Pons (tissue), 1 donor: Measurements from ENCODE around the gene UBR2.
"Not testable (repeated sequence)": the region's sequence is repeated elsewhere in the genome, so short reads cannot be mapped to it uniquely, and the experiment has no call there.

Source experiments
- DNase-seq: peaks from one replicate; pipeline ENCODE4 v3.0.0-alpha.2; 2016; ENCODE audit warnings: low spot score

The UBR2 gene

DNA sequence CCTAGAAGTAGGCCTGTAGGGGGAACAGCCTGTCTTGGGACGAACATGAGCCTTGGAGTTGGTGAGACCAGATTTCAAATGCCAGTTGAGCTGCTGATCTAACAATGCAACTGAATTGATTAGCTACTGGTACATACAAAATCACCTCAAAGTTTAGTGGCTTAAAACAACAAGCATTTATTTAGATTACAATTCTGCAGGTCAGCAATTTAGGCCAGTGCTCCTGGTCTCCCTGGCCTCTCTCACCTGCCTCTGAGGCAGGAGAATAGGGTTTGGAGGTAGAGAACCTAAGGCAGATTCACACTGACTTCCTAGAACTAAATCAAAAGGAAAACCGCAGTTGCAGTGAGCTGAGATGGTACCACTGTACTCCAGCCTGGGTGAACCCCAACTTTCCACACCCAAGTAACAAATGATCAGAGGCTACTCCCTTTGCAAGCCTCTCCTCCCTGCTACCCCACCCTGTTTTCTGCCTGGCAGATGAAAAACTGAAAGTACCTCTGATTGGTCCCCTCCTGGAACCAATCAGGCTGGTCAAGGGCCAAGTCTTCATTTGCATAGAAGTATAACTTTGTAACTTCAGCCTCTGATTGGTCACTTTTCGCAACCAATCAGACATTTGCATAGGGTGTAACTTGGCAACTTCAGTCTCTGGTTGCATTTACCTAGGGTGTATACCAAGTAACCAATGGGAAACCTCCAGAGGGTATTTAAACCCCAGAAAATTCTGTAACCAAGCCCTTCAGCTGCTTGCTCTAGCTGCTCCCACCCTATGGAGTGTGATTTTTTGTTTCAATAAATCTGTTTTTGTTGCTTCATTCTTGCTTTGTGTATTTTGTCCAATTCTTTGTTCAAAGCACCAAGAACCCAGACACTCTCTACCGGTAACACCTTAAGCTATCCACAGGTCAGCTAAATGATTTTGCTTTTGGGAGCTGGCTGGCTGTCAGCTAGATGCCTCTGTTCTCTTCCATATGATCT is 8.1 kb upstream of the UBR2 start:
- no peak for DNase-seq

DNA sequence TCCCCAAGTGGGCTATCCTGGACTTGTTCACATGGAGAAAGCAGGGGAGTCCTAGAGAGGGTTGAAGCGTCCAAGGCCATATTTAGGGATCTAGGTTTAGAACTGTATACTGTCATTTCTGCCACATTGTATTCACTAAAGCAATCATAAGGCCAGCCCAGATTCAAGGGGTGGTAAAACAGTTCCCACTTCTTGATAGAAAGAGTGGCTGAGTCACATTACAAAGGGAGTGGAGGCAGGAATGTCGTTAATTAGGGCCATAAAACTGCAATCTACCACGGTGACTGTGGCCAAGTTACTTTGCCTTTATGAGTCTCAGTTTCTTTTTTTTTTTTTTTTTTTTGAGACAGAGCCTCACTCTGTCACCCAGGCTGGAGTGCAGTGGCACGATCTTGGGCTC is 7.4 kb upstream of the UBR2 start:
- no peak for DNase-seq

DNA sequence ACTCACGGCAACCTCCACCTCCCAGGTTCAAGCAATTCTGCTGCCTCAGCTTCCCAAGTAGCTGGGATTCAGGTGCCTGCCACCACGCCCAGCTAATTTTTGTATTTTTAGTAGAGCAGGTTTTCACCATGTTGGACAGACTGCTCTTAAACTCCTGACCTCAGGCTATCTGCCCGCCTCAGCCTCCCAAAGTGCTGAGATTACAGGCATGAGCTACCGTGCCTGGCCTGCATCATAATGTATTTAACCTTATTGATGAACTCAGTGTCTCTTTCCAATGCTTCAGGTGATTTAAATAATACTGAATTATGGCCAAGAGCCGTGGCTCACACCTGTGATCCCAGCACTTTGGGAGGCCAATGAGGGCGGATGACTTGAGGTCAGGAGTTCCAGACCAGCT is 4.6 kb upstream of the UBR2 start:
- DNase-seq, result not testable (repeated sequence)

DNA sequence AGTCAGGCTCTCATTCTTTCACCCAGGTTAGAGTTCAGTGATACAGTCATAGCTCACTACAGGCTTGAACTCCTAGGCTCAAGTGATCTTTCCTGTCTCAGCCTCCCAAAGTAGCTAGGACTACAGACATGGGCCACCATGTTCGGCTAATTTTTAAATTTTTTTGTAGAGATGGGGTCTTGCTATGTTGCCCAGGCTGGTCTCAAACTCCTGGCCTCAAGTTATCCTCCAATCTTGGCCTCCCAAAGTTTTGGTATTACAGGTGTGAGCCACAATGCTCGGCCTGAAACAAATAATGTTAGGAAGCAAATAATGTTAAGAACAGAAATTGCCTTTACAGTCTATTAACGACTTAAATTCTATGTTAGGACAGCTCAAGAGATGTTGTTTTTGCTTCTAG is 1.8 kb upstream of the UBR2 start:
- no peak for DNase-seq

DNA sequence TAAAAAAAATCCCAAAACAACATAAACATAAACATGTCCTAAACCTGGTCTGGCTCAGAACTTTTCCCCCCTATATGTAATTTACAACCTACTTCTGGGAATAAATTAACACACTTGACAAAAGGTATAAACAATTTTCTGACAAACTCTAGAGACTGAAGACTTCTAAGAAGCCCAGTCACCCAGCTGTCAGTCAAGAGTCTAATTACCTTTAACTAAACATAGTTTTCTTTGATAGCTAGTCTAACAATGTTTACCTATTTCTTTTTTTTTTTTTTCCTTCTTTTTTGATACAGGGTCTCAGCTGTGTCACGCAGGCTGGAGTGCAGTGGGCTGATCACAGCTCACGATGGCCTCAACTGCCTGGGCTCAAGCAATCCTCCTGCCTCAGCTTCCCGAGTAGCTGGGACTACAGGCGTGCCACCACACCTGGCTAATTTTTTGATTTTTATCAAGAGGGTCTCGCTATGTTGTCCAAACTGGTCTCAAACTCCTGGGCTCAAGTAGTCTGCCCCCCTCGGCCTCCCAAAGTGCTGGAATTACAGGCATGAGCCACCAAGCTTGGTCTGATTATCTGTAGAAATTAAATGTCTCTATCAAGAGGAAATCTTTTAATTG is 932 bp upstream of the UBR2 start:
- no peak for DNase-seq

DNA sequence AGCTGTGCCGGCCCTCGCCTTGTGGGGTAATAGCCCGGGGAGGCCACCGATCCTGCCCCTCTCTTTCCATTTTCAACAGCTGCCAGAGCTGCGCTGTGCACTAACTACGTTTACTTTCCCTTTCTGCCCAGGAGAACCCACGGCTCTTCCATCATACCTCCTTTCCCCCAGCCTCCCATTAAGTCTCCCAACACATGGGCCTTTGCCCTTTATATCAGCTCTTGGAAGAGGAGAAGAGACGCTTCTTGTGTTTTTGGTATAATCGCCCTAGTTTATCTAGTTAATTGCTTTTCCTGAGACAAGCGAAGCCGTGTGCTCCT is 637 bp downstream of the UBR2 start:
- peak; percentile 29 for DNase-seq

DNA sequence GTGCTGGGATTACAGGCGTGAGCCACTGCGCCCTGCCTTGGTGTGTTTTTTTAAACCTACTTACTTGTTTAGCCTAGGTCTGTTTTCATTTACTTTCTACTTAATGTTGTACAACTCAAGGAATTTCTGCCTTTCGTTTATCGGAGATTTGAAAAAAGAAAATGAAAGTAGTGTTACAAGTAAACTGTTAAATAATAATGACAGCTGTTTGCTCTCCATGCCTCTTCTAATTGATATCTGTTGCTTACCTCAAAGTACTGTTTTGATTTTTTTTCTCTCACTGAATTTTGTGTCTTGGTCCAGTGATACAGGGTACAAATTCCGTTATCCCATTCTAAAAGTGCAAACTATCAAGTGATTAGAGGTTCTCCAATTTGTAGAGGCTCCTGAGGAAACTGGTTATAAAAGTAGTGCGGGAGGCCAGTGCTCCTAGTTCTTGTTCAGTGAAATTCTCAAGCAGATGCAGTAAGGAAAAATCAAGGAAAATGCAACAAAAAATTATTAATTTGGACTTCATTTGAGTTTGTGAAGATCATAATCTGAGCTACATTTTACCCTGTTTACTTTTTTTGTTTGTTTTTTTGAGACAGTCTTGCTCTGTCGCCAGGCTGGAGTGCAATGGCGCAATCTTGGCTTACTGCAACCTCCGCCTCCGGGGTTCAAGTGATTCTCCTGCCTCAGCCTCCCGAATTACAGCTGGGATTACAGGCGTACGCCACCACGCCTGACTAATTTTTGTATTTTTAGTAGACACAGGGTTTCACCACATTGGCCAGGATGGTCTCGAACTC is 2.2 kb downstream of the UBR2 start:
- DNase-seq, result no peak

DNA sequence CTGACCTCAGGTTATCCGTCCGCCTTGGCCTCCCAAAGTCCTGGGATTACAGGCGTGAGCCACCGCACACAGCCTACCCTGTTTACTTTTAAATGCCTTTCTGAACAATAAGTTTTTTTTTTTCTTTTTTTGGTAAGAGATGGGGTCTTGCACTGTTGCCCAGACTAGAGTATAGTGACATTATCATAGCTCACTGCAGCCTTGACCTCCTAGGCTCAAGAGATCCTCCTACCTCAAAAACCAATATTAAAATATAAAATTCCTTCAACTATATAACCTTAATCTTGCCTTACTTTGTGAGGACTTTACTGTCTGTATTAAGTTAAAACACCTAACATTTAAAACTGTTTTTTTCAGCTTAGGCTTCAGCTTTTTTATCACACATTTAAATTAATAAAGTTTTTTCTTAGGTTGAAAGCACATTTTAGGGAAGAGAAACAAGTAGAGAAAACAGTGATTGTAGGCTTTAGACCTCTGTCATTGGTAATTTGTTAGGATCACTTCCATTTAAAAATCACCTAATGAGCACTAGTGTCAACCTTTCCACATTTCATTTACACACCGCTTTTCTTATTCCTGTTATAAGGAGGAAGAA is 2.9 kb downstream of the UBR2 start:
- DNase-seq, result no peak

DNA sequence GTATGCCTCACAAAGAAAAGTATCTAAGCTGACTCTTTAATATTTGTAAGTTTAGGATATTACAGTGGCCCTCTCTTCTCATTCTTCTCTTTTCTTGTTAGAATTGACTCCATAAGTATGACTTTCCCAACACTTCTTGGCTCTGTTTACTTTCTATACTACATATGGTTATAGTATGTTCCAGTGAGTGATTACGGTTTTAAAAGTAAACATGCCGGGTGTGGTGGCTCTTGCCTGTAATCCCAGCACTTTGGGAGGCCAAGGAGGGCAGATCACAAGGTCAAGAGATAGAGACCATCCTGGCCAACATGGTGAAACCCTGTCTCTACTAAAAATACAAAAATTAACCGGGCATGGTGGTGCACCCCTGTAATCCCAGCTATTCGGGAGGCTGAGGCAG is 3.4 kb downstream of the UBR2 start:
- DNase-seq, result not testable (repeated sequence)

DNA sequence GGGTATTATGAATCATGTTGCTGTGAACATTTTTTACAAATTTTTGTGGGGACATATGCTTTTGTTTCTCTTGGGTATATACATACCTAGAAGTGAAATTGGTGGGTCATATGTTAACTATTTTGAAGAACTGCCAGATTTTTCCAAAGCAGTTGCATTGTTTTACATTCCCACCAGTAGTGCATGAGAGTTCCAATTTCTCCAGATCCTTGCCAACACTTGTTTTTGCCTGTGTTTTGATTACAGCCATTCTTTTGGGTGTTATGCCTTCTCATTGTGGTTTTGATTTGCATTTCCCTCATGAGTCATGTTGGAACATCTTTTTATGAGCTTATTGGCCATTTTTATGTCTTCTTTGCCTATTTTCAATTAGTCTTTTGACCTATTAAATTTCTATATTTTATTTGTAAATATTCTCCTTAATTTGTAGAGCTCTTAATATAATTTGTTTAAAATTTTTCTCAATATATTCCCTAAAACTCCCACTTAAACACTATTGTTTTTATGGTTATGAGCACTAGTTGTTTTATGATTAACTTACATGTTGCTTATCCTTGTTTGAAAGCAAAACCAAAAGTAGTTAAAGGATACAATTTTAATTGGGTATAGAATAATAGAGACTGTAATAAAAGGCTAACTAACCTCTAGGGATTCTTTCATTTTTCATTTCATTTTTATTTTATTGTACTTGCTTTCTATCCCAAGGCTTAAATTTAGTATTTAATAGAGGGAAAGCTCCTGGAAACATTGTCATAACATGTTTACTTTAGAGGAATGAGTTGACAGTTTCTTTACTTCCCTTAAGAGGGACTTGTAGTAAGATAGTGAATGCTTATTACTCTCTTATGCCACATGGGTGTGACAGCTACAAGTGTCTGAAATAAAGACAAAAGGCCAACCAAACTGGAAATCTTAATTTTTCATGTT is 5.5 kb downstream of the UBR2 start:
- no peak for DNase-seq

DNA sequence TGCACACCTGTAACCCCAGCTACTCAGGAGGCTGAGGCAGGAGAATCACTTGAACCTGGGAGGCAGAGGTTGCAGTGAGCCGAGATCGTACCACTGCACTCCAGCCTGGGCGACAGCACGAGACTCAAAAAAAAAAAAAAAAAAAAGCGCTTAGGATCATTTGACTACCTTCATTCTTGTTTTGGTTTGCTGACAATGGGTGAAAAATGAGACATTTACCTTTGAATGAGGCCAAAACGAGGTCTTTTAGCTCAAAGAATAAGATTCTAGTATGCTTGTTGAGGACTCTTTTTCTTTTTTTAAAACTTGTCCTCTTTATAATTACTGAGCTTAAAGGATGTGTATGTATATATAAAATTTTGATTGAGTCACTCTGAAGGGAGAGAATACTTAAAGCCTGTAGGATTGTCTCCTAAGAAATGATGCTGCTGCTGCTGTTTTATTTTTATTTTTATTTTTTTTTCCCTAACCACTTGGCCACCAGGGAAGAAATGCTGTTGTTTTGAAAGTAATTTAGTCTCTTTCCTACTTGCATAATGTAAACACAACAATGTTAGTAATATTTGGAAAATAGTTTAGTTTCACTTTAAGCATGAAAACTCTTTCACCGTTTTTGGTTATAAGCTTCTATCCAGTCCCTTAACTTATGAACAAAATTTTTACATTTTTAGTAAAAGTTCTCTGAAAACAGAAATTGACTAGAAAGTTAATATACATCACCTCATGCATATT is 7.9 kb downstream of the UBR2 start:
- DNase-seq, result no peak

DNA sequence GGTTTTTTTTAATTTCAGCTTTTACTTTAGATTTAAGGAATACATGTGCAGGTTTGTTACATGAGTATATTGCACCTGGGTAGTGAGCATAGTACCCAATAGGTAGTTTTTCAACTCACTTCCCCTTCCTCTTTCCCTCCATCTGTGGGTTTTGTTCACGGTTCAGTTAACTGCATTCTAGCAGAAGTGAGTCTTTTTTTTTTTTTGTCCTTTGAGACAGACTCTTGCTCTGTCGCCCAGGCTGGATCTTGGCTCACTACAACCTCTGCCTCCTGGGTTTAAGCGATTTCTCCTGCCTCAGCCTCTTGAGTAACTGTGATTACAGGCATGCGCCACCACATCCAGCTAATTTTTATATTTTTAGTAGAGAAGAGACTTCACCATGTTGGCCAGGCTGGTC is 8.7 kb downstream of the UBR2 start:
- peak; percentile 30 for DNase-seq

DNA sequence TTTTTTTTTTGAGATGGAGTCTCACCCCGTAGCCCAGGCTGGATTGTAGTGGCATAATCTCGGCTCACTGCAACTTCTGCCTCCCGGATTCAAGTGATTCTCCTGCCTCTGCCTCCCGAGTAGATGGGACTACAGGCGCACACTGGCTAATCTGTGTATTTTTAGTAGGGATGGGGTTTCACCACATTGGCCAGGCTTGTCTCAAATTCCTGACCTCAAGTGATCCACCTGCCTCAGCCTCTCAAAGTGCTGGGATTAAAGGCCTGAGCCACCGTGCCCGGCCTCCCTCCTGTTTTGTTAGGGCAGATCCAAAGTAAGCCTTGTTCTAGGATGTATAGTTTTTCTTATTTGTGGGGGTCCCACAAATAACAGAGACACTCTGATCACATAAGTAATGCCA is 12.7 kb downstream of the UBR2 start:
- not testable (repeated sequence) for DNase-seq

DNA sequence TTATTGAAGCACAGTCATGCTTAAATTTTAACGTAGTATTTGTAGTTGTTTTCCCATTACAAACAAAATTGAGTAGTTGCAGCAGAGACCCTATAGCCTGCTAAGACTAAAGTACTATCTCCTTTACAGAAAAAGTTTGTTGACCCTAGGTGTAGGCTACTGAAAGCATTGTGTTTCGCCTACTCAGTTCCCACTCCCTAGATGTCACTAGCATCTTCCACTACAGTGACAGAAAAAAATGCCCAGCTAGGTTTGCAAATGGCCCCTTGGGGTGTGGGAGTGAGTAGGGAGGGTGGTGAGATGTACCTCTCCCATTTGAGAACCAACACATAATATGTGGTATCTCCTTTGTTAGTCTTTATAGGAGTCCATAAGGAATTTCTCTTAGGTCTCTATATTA is 34.5 kb downstream of the UBR2 start:
- DNase-seq, result no peak

DNA sequence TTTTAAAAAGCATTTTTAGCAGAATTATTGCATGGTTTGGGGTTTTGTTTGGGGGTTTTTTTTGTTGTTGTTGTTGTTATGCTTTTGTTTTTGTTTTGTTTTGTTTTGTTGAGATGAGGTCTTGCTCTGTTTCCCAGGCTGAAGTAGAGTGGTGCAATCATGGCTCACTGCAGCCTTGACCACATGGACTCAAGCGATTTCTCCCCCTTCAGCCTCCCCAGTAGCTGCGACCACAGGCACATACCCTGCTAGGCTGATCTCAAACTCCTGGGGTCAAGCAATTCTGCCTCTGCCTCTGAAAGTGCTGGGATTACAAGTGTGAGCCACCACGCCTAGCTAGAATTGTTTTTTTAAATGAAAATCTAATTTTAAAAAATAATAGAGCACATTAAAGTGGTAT is 35.7 kb downstream of the UBR2 start:
- no peak for DNase-seq

DNA sequence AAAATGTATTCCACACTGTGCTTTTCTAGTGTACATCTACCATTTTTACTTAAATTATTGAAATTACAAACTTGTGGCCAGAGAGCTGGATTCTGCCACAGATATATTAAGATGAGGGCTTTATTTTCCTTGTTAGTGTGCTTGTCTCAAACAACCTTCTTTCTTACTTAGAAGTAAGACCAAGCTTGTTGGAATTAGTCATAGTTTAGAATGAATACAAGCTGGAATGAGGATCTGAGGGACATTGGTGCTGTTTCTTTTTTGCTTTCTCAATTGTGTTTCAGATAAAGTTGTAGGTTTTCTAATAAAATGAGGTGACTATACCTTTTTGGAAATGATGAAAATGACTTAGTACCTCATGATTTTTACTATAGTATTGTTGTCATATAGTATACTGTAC is 40.3 kb downstream of the UBR2 start:
- no peak for DNase-seq

DNA sequence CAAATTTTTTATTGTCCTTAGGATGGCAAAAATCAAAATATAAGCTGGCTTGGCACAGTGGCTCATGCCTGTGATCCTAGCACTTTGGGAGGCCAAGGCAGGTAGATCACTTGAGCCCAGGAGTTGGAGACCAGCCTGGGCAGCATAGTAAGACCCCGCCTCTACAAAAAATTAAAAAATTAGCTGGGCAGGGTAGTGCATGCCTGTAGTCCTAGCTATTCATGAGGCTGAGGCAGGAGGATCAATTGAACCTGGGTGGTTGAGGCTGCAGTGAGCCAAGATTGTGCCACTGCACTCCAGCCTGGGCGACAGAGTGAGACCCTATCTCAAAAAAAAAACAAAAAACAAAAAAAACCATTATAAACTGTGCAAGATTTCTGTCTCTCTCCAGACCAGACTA is 40.9 kb downstream of the UBR2 start:
- not testable (repeated sequence) for DNase-seq

DNA sequence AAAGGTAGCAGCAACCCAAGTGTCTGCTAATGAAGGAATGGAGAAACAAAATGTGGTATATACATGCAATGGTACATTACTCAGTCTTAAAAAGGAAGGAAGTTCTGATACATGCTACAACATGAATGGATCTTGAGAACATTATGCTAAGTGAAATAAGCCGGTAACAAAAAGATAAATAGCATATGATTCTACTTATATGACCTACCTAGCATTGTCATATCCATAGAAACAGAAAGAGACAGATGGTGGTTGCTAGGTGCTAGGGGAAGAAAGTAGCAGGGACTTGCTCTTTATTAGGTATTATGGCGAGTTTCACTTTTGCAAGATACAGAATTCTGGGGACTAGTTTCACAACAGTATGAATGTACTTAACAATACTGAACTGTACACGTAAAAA is 46.6 kb downstream of the UBR2 start:
- no peak for DNase-seq

DNA sequence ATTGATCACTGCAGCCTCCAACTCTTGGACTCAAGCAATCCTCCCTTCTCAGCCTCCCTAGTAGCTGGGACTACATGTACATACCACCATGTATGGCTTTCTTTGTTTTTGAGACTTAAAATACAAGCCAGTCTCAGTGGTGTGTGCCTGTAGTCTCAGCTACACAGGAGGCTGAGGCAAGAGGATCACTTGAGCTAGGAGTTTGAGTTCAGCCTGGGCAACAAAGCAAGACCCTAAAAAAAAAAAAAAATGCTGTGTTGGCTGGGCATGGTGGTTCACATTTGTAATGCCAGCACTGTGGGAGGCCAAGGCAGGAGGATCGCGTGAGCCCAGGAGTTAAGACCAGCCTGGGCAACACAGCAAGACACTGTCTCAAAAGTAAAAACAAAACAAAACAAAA is 51.7 kb downstream of the UBR2 start:
- DNase-seq, result no peak

DNA sequence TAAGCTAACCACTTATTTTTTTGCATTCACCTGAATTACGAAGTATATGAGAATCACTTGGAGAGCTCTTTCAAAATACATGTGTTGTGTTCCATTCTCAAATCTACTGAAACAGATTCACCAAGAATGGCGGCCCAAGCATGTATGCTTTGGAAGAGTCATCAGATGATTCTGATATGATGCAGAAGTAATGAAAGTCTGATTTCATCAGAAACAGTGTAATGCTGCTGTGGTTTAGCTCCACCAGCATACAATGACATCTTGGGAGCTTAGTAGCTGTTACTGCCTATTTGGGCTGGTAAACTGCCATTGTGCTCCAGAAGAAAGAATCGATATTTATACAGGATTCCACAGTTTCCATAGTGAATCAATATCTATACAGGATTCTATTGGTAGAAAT is 52.9 kb downstream of the UBR2 start:
- no peak for DNase-seq

DNA sequence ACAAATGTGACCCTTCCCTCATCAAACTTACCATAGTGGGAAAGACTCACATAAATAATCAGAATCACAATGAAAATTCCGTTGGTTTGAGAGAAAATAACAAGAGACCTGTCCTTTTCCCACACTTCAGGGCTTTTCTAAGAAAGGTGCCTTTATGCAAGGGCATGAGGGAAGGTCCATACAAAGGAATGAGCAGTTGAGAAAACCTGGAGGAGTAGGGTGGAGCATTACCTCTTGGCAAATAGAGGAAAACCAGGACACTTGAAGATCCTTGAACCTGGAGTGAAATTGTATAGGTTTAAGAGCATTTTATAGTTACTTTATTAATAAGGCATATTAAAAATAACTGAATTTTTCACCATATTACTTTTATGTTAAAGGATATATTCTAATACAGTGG is 54.3 kb downstream of the UBR2 start:
- no peak for DNase-seq
